HL-60/S4 (cell line): ENCODE data around the gene TRA2A.

Experiments
- in situ Hi-C: fragments of 300-500 bp; cut with MboI; formaldehyde crosslinking; loops from 2 replicates; pipeline ENCODE4 v1.14.3; 2022; ENCODE audit warnings: low sequenced_read_pairs

TRA2A gene

DNA sequence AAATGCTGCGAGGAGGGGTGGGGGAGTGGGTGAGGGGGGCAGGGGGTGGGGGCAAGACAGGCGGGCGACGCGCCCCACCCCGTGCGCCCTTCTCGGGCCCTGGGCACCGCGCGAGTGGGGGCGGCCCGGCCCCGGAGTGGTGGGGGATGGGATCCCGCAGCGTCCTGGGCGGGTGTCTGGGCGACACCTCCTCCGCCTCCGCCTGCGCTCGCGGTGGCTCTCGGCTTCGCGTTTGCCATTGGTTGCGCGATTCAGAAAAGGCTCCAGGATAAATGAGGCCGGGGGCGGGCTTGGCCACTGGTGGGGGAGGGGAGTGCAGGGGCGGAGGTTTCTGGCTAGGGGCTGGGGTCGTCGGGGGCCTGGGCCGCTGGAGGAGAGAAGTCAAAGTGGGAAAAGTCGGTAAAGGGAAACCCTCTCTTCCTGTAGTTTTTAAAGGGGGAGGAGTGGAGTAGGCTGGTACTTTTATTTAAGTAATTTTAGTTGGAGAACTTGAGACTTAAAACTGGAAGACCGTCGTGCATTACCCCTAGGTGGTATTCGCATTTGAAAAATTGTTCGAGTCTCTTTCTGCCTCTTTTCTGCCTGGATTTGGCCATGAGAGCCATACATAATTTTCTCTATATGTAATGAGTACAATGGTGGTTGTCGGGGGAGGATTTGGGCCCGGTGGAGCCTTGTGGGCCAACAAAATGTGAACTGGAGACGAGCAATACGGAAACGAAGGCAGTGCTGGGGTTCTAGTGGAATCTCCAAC is 60.5 kb downstream of the TRA2A start:
- in situ Hi-C loops: no loop called here

DNA sequence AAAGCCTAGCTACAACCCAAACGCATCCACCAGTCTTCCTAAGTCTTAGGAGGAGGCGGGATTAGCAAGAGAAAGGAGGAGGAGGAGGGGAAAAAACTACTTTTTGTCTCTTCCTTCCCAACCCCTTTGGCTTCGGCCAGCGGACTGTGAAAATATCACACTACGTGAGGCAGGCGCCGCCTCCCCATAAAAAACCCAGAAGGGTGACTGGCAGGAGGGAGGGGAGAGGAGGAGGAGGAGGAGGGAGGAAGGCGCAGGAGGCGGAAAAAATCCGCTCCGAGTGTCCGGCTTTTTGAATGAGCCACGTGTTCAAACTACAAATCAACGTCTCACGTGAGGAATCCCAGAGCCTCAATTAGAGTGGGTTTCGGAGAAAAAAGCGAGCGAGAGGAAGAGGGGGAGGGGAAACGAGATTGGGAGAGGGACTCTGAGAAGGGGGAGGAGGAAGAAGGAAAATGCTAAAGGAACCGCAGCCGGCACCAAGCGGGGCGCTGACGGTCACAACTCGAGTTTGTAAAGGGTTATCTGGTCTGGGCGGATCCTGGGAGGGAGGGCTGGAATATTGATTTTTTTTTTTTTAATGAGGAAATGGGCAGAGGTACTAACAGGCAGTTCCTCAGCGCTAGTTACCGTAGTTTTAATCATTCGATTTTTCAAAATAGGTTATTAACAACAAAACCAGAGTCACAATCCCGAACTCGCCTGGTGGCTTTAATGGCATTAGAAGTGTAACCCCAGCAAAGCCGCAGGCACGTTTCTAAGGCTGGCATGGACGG is 61.3 kb downstream of the TRA2A start, which contains the start of gene IGF2BP3:
Gene IGF2BP3 (minus strand): TSS at position 162 of the 776 bp plus-strand sequence. CDS start 381 bp downstream, outside the sequence.
- in situ Hi-C loops: no loop called here

- in situ Hi-C loops: no loop called here
Measured at GRCh38 chr7:23469961-23470250, 61.9 kb downstream of the TRA2A start.

GRCh38 chr7:23469150-23469960 is 62.4 kb downstream of the TRA2A start:
- in situ Hi-C loops: no loop called here

DNA sequence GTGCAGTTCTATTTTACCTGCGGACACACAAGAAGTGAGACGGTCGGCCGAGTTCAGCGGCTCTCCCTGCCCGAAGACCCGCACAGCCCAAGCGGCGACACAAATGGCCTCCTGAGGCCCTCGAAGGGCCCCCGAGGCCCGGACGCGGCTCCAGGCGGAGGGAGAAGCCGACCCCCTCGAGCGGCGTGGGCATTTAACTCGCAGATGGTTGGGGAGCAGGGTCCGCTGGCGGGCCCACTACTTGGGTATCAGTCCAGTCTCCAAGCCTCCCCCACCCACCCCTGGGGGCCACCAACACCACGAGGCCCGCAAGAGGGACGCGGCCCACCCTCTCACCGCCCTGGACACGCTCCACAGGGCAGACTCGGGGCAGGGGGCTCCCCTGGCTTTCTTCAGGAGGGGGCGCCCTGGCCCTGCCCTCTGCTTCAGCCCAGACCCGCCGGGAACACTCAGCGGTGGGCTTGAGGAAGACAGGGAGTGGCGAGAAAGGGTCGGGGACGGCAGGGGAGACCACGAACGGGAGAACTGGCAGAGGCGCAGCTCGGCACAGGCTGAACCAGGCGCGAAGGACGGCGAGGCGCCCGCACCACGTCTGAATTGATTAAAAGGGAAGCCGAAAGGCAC is 63.1 kb downstream of the TRA2A start:
- in situ Hi-C loops: no loop called here

- in situ Hi-C loops: no loop called here
Measured at GRCh38 chr7:23467806-23468525, 63.8 kb downstream of the TRA2A start.

GRCh38 chr7:23467291-23467805 is 64.4 kb downstream of the TRA2A start:
- in situ Hi-C loops: no loop called here

GRCh38 chr7:23462846-23463245 is 68.9 kb downstream of the TRA2A start:
- in situ Hi-C loops: no loop called here

- in situ Hi-C loops: loop anchor here (10.0 kb wide), 1 partner anchor 183 kb away; no protein-coding TSS in a partner anchor
Measured at GRCh38 chr7:23458044-23458443, 73.7 kb downstream of the TRA2A start.

- in situ Hi-C loops: loop anchor here (10.0 kb wide), 1 partner anchor 181 kb away; no protein-coding TSS in a partner anchor
Measured at GRCh38 chr7:23456093-23456492, 75.7 kb downstream of the TRA2A start.

DNA sequence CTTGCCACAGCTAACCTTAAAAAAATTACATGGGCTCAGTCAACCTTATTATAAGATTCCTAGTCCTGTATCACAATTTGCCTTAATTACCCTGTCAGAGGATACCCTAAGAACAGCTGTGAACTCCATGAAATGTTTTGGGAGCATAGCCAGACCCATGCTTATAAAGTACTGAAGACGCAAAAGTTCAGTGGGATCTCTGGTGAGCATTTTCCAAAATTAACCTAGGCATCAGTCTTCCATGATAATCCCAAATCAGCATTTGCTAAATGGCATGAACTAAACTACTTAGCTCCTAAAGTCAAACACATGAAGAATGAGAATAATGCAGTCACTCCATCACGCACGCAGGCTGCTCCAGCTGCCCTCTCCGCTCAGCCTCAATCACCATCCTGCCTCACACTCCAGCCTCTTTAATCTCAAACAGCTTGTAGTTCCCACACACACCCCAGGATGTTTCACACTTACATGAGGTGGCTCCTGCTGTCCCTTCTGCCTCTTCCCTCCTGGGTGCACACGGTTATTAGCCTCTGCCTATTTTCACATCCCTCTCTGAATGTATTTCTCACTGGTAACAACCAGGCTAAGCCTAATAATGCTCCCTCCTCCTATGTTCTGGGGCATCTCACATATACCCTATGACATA is 76.8 kb downstream of the TRA2A start:
- in situ Hi-C loops: loop anchor here (10.0 kb wide), 1 partner anchor 180 kb away; no protein-coding TSS in a partner anchor
